ENCODE data around the gene PRPF4. TPM values are rescaled to one million over a fixed set of nuclear protein-coding genes. Genes with fewer than 3 reads are reported as not detected.
"Not testable (repeated sequence)": the region's sequence is repeated elsewhere in the genome, so short reads cannot be mapped to it uniquely, and the experiment has no call there.

PRPF4 gene
- total RNA-seq, 2 donors from 2014 or later, result 35.7 to 36.0 TPM

- no peaks in the 10 kb centered on the region for H3K27me3 Mint-ChIP-seq (ENCODE audit: insufficient read depth)
- H3K4me3 Mint-ChIP-seq, result no peak overlapping the region
- DNase-seq, result no peak
- peaks cover 69% of the 10 kb centered on the region for H3K36me3 Mint-ChIP-seq (ENCODE audit: low read depth)
- H3K27ac Mint-ChIP-seq, result no peak overlapping the region
- H3K4me1 Mint-ChIP-seq, result no peaks in the 10 kb centered on the region
- Histone ChIP-seq H3K9ac (ENCODE audit: extremely low read depth, low read length, poor library complexity, severe bottlenecking) (no peak overlapping the region), H3K27me3 (ENCODE audit: control insufficient read depth, insufficient read depth, low read length, poor library complexity, severe bottlenecking) (no peaks in the 10 kb centered on the region), H3K36me3 (ENCODE audit: control insufficient read depth, insufficient read depth, low read length) (peaks cover 84% of the 10 kb centered on the region), H3K4me3 (ENCODE audit: low read length) (no peak overlapping the region), H3K27ac (ENCODE audit: low read depth, low read length) (no peak overlapping the region), H3K9me3 (ENCODE audit: control insufficient read depth, low read length) (no peaks in the 10 kb centered on the region), H3K4me1 (ENCODE audit: control insufficient read depth, insufficient read depth, low read length) (no peaks in the 10 kb centered on the region)
- WGBS, 2 experiments (ENCODE audit: insufficient coverage in 1 of 2, insufficient read length in 1 of 2), result 96% methylated on average over 4 to 6 of the region's 6 CpGs
- no peaks in the 10 kb centered on the region for H3K9me3 Mint-ChIP-seq
- no peak for TF ChIP-seq CTCF (conservative IDR thresholded peaks at IDR 0.05)
Observed at GRCh38 chr9:113290052-113290607, 14.7 kb downstream of the PRPF4 start.

- Histone ChIP-seq H3K9me3 (ENCODE audit: control insufficient read depth, low read length) (no peaks in the 10 kb centered on the region), H3K27me3 (ENCODE audit: control insufficient read depth, insufficient read depth, low read length, poor library complexity, severe bottlenecking) (no peaks in the 10 kb centered on the region), H3K36me3 (ENCODE audit: control insufficient read depth, insufficient read depth, low read length) (peaks cover 57% of the 10 kb centered on the region), H3K27ac (ENCODE audit: low read depth, low read length) (no peak overlapping the region), H3K4me3 (ENCODE audit: low read length) (no peak overlapping the region), H3K4me1 (ENCODE audit: control insufficient read depth, insufficient read depth, low read length) (no peaks in the 10 kb centered on the region), H3K9ac (ENCODE audit: extremely low read depth, low read length, poor library complexity, severe bottlenecking) (no peak overlapping the region)
- TF ChIP-seq CTCF (conservative IDR thresholded peaks at IDR 0.05), result no peak
- H3K27me3 Mint-ChIP-seq (ENCODE audit: insufficient read depth), result no peaks in the 10 kb centered on the region
- no peaks in the 10 kb centered on the region for H3K9me3 Mint-ChIP-seq
- WGBS, 2 experiments (ENCODE audit: insufficient coverage in 1 of 2, insufficient read length in 1 of 2), result 92 to 95% methylated on average over 7 of the region's 7 CpGs
- H3K36me3 Mint-ChIP-seq (ENCODE audit: low read depth), result peaks cover 48% of the 10 kb centered on the region
- no peaks in the 10 kb centered on the region for H3K4me1 Mint-ChIP-seq
- H3K27ac Mint-ChIP-seq, result no peak overlapping the region
- no peak for DNase-seq
- no peak overlapping the region for H3K4me3 Mint-ChIP-seq
Observed at GRCh38 chr9:113293285-113293878, 17.9 kb downstream of the PRPF4 start.

- H3K4me3 ChIP-seq (ENCODE audit: low read length); H3K9me3 Mint-ChIP-seq; H3K27ac Mint-ChIP-seq; DNase-seq; H3K27ac ChIP-seq (ENCODE audit: low read depth, low read length); H3K4me3 Mint-ChIP-seq; H3K4me1 Mint-ChIP-seq; H3K27me3 ChIP-seq (ENCODE audit: control insufficient read depth, insufficient read depth, low read length, poor library complexity, severe bottlenecking); H3K4me1 ChIP-seq (ENCODE audit: control insufficient read depth, insufficient read depth, low read length); H3K27me3 Mint-ChIP-seq (ENCODE audit: insufficient read depth); H3K9me3 ChIP-seq (ENCODE audit: control insufficient read depth, low read length); H3K9ac ChIP-seq (ENCODE audit: extremely low read depth, low read length, poor library complexity, severe bottlenecking): not testable (repeated sequence)
- peaks cover 23% of the 10 kb centered on the region for H3K36me3 Mint-ChIP-seq (ENCODE audit: low read depth)
- H3K36me3 ChIP-seq (ENCODE audit: control insufficient read depth, insufficient read depth, low read length), result peaks cover 29% of the 10 kb centered on the region
- WGBS, 2 experiments (ENCODE audit: insufficient coverage in 1 of 2, insufficient read length in 1 of 2), result 88 to 95% methylated on average over 7 of the region's 8 CpGs
Observed at GRCh38 chr9:113296247-113296646, 20.8 kb downstream of the PRPF4 start.
